ENCODE results near the gene LEFTY2.

GRCh38 chr1:225950905-225951497, 10.0 kb upstream of the LEFTY2 start:
- TF ChIP-seq POLR2A (IDR thresholded peaks at IDR 0.05): no peak
- TF ChIP-seq CTCF (IDR thresholded peaks at IDR 0.05): no peak
